ENCODE data around the gene SREK1.
"Not testable (repeated sequence)": the region's sequence is repeated elsewhere in the genome, so short reads cannot be mapped to it uniquely, and the experiment has no call there.

Gene SREK1

GRCh38 chr5:66222896-66223295 is 78.8 kb downstream of the SREK1 start:
- not testable (repeated sequence) for DNase-seq

- no peak for DNase-seq
These were observed 79.5 kb downstream of the SREK1 start for GRCh38 chr5:66223637-66224036.

GRCh38 chr5:66224274-66224673 is 80.2 kb downstream of the SREK1 start:
- DNase-seq, result no peak

GRCh38 chr5:66224773-66225553 is 80.9 kb downstream of the SREK1 start:
- DNase-seq, result no peak

- DNase-seq, result no peak
These were observed 86.5 kb downstream of the SREK1 start for GRCh38 chr5:66230551-66230950.

GRCh38 chr5:66231508-66231907 is 87.4 kb downstream of the SREK1 start:
- no peak for DNase-seq

GRCh38 chr5:66232275-66232674 is 88.2 kb downstream of the SREK1 start:
- DNase-seq, result no peak

- DNase-seq, result no peak
These were observed 88.8 kb downstream of the SREK1 start for GRCh38 chr5:66232706-66233445.

Measured in activated T-cell treated with anti-CD3 and anti-CD28 coated beads for 4 hours (primary cell).